DMS 273 (cell line): ENCODE measurements around the gene DNAH8.
A peak's percentile ranks its signal among the peaks of the same experiment; 100 is the strongest.
"Not testable (repeated sequence)": the region's sequence is repeated elsewhere in the genome, so short reads cannot be mapped to it uniquely, and the experiment has no call there.

ENCODE experiments used
- DNase-seq: peaks from one replicate; lab custom pipeline; 2025; ENCODE audit not compliant: unreplicated experiment; lab: John Stamatoyannopoulos, UW

Gene DNAH8

DNA sequence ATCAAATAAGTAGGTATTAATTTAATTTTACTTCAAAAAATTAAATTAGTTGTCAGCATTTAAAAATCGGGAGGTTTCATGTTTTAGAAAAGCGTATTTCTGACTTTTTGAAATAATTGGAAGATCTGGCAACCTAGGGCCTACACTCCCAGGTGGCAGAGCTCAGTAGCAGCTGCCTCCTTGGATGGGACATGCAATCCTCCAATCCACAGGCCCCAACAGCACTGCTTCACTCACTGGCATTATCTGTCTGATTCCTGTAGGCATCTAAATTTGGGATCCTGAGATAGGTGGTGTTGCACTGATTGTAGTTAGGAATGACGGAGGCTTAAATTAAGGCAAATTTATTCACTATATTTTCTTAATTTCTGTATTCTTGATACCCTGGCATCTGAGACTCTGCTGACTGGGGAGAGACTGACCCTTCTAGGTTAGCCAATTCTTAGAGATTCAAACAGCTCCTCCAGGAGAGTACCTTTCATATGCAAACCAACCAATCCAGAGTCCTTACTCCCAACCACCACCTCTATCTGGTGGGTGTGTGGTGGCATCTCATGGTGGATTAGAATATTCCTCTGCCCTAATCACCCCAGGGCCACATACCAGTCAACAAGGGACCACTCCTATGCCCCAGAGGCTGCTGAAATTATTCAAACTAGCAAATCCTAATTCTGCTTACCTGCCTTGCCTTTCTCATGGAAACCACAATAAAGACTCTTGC lies 186.9 kb downstream of the DNAH8 start:
- no peak for DNase-seq

DNA sequence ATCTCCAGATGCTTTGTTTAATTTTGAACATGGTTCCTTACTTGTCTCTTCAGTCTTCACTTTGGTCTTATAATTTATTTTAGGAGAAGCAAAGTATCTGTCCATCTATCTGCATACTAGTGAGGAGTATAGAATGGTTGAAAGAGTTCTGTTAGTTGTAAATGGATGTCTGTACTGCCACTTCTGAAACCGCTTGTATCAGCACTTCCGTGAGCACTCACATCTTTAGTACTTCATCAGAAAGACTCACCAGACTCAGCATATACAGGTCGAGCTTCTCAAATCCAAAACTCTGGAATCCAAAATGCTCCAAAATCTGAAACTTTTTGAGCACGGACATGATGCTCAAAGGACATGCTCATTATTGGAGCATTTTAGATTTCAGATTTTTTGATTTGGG lies 191.5 kb downstream of the DNAH8 start:
- no peak for DNase-seq

DNA sequence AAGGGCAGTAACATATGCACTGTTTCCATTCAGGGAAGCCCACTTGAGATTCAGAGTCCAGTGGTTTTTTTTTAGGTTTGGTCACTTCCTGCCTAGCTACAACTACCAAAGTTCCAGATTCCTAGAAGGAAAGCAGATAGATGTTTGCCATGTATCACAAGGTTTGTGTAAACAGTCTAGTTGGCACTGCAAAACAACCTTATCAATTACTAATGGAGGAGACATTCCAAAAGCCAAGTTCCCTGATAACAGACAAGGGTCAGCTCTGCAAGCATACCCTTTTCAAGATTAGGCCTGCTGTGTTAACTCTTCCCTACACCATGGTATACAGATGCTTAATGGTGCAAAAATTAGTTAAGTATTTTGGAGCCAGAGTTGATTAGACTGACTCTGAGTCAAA lies 192.2 kb downstream of the DNAH8 start:
- no peak for DNase-seq

DNA sequence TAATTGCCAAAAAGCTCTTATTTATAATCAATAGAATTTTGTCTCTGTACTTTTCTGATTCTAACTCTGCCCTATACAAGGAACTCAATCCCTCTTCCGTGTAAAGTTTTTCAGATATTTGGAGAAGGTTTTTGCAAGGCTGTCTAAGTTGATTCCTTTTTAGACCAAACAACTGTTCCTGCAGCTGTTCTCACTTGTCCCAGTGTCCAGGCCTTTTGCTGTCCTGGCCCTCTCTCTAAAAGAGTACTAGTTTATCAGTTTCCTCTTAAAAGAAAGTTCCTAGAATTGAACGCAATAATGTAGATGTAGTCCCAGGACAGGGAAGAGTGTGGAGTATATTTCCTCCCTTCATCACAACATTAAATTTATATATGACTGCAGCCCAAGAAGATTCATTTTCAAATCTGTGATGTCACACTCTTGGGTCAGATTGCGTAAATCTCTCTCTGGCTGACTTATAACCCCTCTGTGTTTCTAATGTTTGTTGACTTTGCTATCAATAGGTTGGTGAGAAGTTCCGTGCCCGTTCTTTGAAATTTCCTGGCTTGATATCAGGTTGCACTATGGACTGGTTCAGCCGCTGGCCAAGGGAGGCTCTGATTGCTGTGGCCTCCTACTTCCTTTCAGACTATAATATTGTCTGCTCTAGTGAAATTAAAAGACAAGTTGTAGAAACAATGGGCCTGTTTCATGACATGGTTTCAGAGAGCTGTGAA lies 194.1 kb downstream of the DNAH8 start:
- DNase-seq = no peak

DNA sequence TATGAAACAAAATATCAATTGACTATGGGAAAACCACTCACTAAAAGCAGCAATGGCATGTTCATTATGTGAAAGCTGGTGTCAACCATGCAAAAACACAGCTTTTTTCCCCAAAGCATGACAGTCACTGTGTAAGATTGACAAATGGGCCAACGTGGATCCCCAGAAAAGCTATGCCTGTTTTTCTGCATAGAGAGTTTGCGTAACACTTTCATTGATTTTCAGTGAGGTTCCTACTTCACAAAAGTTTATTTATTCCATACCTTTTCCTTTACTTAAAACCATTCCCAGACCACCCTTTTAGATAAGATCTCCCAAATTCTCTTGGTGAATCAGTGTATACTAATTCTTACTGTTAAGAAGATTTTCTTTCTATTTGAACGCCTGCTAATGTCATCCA lies 195.1 kb downstream of the DNAH8 start:
- DNase-seq = no peak

DNA sequence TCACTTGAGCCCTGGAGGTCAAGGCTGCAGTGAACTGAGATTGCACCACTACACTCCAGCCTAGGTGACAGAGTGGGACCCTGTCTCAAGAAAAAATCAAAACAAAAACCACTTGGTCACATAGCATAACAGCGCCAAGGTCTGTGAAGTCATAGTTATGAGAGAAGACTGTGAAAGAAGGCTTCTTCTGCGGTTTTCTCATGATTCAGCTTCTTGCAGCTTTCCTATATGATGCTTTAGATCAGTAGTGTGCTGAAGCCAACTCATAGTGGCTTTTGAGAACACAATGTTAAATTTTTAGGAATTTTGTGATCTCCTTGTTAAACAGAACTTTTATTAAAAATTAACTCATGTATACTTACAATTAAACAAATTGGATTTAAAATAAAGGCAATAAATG lies 197.3 kb downstream of the DNAH8 start:
- DNase-seq = no peak

DNA sequence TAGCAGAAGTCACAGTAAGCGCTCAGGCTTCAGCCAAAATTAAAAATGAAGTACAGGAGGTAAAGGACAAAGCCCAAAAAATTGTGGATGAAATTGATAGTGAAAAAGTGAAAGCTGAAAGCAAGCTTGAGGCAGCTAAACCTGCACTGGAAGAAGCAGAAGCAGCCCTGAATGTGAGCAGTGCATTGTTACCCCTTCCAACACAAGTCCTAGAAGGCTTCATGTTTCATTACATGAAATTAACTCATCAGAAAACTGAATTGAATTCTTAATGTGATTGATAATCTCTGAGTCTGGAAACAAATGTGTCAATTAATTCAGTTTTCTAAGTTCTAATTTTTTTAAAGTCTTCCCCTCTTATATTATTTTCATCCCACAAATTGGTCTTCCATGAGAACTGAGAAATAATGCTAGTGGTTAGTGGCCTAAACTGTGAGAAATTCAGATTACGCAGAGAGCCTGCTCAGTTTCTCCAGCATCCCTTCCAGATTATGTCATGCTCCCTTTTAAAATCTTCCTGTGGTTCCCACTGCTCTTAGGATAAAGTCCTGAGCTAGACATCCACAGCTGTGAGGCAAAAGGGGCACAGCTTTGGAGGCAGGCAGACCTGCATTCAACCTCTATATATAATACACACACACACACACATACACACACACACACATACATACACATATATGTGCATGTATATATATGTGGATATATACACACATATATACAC lies 200.3 kb downstream of the DNAH8 start:
- DNase-seq = no peak

DNA sequence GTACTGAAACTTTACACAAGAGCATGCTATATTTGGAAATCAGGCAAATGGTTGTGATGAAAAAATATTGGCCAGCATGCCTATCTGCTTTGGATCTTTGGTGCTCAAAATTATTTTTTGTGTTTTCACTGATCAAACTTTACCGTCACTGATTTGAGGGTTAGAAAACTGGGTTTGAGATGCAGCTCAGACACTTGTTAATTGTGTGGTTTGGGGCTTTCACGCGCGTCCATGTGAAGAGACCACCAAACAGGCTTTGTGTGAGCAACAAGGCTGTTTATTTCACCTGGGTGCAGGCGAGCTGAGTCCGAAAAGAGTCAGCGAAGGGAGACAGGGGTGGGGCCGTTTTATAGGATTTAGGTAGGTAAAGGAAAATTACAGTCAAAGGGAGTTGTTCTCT lies 206.4 kb downstream of the DNAH8 start:
- DNase-seq = not testable (repeated sequence)

DNA sequence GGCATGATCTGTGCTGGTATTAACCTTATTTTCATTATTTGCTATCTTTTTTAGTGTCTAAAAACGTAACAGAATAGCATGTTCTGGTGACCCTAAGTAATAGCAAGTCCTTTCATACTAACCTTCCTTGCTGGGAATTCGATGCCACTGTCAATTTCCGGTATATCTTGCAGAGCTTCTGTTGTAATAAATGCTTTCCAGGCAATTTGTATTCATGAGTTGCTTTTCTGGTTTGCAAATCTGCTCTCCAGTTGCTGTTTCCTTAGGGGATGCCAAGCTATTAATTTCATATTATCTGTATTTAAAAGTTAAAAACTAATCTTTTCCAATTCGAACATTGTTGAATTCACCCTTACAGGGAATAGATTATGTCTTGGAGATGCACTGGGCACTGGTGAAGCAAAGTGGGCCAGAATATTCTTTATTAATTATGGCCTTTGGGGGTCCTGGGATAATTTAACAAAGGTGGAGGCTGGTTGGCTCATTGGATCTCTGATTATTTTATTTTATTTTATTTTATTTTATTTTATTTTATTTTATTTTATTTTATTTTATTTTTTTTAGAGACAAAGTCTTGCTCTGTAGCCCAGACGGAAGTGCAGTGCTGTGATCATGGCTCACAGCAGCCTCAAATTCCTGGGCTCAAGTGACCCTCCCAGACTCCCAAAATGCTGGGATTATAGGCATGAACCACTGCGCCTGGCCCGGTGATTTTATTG lies 209.8 kb downstream of the DNAH8 start:
- no peak for DNase-seq

DNA sequence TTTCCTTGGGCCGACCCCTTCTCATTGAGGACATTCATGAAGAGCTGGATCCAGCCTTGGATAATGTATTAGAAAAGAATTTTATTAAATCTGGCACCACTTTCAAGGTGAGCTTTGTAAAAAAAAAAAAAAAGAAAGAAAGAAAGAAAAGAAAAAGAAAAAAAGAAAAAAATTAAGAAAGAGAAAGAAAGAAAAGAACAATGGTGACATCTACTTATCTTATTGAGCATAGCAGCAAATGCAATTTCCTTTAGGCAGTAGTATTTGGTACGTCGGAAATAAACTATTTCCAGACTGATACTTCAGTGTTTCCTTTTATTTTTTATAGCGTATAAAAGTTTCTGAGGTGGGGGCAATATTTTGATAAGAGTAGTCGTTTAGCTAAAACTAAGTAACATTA lies 214.4 kb downstream of the DNAH8 start:
- DNase-seq = no peak

DNA sequence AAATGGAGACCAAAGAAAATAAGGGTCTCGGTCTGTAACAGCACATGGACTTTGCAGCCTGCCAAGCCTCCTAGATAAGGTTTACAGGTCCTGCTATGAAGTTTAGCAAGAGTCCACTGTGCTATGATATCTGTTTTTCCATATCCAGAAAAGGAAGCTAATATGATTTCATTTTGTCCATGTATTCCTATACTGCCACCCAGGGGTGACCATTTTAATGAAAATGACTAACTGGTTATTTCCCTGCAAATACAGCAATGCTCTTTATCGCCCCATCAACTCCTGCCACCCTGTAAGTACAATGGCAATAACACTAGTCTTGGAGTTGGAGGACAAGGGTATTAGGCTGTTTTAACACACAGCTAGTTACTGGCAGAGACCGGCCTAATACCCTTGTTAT lies 218.3 kb downstream of the DNAH8 start:
- peak; percentile 47 for DNase-seq

DNA sequence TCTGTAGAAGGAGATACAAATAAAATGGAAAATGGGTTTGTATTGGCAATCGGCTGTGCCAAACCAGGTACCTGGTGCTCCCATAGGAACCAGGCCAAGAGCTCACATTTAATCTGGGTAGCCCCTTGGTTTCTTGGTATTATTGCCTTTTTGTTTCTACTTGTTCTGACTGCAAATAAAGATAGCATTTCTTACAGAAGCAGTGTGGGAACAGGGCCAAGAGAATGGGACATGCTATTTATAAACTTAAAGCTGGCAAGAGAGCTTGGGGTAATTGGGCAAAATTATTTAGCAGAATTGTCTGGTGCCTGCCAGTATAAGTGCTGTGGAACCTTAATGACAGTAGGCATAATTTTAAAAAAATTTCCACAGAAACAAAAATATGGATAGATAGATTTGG lies 219.9 kb downstream of the DNAH8 start:
- DNase-seq = peak; percentile 14

DNA sequence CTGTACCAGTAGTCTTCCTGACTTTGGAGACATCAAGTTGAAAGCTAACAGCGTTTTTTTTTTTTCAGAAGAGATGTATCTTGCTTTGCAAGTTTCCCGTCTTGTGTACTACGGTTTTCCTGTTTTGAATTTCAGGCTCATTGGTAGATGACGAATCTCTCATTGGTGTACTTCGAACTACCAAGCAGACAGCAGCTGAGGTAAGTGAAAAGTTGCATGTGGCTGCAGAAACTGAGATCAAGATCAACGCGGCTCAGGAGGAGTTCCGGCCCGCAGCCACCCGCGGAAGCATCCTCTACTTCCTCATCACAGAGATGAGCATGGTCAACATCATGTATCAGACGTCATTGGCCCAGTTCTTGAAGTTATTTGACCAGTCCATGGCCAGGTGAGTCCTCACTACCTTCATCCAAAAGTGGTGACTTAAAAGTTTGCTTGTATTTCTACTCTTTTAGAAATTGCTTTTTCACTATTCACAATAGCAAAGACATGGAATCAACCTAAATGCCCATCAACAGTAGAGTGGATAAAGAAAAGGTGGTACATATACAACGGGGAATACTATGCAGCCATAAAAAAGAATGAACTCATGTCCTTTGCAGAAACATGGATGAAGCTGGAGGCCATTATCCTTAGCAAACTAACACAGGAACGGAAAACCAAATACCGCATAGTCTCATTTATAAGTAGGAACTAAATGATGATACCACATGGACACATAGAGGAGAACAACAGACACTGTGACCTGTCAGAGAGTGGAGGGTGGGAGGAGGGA lies 222.9 kb downstream of the DNAH8 start:
- no peak for DNase-seq

DNA sequence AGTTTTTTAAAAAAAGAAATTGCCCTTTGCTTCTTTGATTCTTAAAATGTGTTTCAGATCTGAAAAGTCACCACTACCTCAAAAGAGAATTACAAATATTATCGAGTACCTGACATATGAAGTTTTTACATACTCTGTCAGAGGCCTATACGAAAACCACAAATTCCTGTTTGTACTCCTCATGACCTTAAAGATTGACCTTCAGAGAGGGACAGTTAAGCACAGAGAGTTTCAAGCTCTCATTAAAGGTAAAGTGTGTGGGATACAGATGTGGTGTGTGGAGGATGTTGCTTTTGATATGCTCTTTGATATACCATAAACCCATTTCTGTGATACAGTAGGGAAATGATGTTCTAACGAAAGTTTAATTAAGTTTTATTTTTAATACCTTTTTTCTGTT lies 223.6 kb downstream of the DNAH8 start:
- no peak for DNase-seq

DNA sequence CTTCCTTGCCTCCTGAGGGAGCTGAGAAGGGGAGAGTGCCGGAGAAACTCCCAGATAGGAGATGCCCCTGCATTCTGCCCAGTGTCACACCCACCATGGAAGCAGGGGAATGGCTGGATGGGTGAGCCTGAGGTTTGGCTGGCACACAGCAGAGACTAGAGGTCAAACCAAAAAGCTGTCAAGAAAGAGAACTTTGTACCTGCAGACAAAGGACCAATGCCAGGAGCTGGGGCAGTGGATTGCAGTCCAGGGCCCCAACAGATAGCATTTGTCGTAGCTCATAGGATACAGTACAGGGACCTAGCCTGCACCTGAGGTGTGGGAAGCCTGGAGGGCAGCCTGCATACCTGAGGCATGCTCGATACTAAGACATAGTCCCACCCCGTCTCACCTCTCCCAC lies 227.3 kb downstream of the DNAH8 start:
- no peak for DNase-seq

DNA sequence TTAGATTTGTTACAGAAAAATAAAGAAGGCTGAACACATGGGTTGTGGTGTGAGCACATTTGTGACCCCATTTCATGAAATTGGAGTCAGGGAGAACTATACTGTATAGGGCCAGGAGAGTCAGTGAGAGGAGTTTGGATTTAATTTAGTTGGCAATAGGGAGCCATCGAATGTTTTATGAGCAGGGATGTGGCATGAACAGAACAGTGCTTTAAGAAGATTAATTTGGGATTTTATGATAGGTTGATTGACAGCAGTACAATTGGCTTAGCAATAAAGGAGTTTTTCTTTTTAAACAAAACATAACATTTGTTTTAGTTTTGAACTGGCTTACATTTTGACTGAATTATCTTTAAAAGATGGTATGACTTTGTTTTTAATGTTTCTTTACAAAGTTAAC lies 227.9 kb downstream of the DNAH8 start:
- DNase-seq = no peak

DNA sequence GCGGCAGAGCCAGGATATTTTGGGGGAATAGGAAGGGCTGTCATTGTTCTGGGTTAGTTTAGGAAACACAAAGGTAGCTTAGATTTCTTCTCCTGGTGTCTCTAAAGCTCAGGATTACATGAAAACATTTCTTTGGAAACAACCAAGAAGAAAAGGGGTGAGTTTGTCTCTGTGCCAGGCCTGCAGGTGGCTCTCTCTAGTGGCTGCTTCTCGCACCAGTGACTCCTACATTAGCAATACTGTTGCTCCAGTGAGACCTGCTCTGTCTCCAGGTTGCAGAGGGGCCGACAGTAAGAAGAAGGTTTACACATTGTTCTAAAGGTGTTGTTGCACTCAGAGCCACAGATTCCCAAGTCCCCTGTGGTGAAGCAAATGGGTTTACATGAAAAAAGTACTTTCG lies 228.9 kb downstream of the DNAH8 start:
- peak; percentile 5 for DNase-seq

DNA sequence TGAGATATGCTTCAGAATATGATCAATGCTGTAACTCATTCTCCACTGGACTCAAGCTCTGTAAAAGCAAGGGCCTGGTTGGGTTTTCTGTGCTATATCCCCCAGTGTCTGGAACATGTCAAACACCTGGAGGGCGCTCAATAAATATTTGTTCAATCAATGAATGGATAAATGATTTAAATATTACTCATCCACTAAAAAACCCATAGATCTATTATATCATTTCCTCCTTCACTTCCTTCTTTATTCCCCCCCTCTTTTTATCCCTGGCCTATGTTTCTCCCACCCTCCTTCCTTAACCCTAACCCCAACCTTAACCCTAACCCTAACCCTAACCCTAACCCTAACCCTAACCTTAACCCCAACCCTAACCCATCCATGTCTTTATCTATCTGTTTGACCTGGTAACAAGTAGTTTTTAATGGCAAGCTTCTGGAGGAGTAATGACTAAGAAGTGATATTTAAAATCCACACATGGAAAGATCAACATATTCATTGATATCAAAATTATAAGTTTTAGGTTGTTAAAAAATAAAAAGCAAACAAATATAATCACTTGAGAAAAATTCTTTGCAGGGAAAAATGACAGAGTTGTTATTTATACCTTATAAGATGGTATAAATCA lies 229.7 kb downstream of the DNAH8 start:
- DNase-seq = no peak

DNA sequence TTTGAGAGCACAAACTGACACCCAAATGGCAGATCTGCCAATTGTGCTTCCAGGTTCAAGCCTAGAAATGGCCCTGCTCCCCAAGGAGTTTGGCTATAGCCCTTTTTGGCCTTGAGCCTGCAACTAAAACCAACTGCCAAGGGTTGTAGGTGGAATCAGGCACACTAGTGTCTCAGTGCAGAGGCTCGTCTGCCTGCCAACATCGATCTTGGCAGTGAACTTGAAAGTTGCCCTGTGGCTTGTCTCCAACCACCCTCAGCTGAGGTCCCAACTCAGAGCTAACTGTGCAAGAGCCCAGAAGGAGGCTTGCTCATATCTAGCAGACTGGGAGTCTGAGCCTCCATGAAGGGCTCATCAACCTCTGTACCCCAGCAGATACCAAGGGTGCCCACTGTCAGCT lies 240.8 kb downstream of the DNAH8 start:
- no peak for DNase-seq

DNA sequence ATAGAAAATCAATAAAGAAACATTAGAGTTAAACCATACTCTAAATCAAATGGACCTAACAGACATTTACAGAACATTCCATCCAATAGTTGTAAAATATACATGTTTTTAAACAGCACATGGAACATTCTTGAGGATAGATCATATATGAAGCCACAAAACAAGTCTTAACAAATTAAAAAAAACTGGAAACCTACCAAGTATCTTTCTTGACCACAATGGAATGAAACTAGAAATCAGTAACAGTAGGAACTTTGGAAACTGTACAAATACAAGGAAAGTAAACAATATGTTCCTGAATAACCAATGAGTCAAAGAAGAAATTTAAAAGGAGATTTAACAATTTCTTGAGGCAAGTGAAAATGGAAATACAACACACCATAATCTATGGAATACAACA lies 242.3 kb downstream of the DNAH8 start:
- no peak for DNase-seq
